Measurements from ENCODE around the gene INPP5J. TPM values are rescaled to one million over a fixed set of nuclear protein-coding genes. Genes with fewer than 3 reads are reported as not detected.

Gene INPP5J
- total and polyA plus RNA-seq, 10 of the 15 experiments (the other 5 are each of a cell fraction or from before 2014, with no cell fraction given) = 0.18 to 2.8 (median 1.5) TPM; not detected in 1

MicroRNA genes within 50 kb of the gene (microRNA counts, 767-probe panel; counts per million panel counts)
- microRNA hsa-miR-3928 = 1,244 counts per million, percentile 41 among the panel's probes with 10 or more counts

Small RNA genes within 50 kb of the gene (microRNA-seq; reads per million reads assigned to microRNA genes)
- 34.1 reads per million, percentile 64 among the genes with 10 or more reads in this experiment for gene MIR3928

Small RNA genes within 50 kb of the gene (small RNA-seq; reads per million reads assigned to genes)
- gene MIR3928 = 6.7 reads per million, percentile 92 among the genes with 10 or more reads in this experiment

Other genes with a start within 250 kb of the INPP5J start
Only the 7 nearest of the 9 such genes appear.
- 8.4 and 8.9 TPM in 2 replicates for gene MORC2, start 154.2 kb upstream of the INPP5J start, total RNA-seq (2014; rRNA removed)
- 8.8 and 10.1 TPM in 2 replicates for gene MORC2, start 154.2 kb upstream of the INPP5J start, total RNA-seq (2014; rRNA removed; fragmentation: Illumina TruSeq; extraction: Trizol)
- 15.5 and 16.3 TPM in 2 replicates for gene MORC2, start 154.2 kb upstream of the INPP5J start, total RNA-seq (2021)
- gene MORC2, start 154.2 kb upstream of the INPP5J start, polyA plus RNA-seq (2011; rRNA removed) = 5.6 and 9.3 TPM in 2 replicates
- 12.1 and 13.4 TPM in 2 replicates for gene MORC2, start 154.2 kb upstream of the INPP5J start, polyA plus RNA-seq (2014; fragmentation: Illumina TruSeq; extraction: Trizol)
- 1 to 10 TPM; 1.7 to 2.4 TPM for gene MORC2, start 154.2 kb upstream of the INPP5J start, polyA plus RNA-seq (2014; fragmentation: Nextera tagmentation; extraction: Ambion mirVana)
- gene MORC2, start 154.2 kb upstream of the INPP5J start, polyA plus RNA-seq (2014; rRNA removed) = 9.3 and 11.2 TPM in 2 replicates
- gene MORC2, start 154.2 kb upstream of the INPP5J start, polyA plus RNA-seq (2016; fragmentation: Nextera tagmentation; extraction: Ambion mirVana) = 10 to 100 TPM in 1 of 2 experiments, 1 to 10 TPM in 1; 3.1 to 11.4 TPM
- 52.4 and 57.3 TPM in 2 replicates for gene TUG1, start 153.7 kb upstream of the INPP5J start, total RNA-seq (2014; rRNA removed)
- 58.6 and 62.4 TPM in 2 replicates for gene TUG1, start 153.7 kb upstream of the INPP5J start, total RNA-seq (2014; rRNA removed; fragmentation: Illumina TruSeq; extraction: Trizol)
- gene TUG1, start 153.7 kb upstream of the INPP5J start, total RNA-seq (2021) = 55.8 and 57.4 TPM in 2 replicates
- gene TUG1, start 153.7 kb upstream of the INPP5J start, polyA plus RNA-seq (2011; rRNA removed) = 116 and 137 TPM in 2 replicates
- gene TUG1, start 153.7 kb upstream of the INPP5J start, polyA plus RNA-seq (2014; fragmentation: Illumina TruSeq; extraction: Trizol) = 111 and 156 TPM in 2 replicates
- gene TUG1, start 153.7 kb upstream of the INPP5J start, polyA plus RNA-seq (2014; fragmentation: Nextera tagmentation; extraction: Ambion mirVana) = 10 to 100 TPM; 21.6 to 23.4 TPM
- gene TUG1, start 153.7 kb upstream of the INPP5J start, polyA plus RNA-seq (2014; rRNA removed) = 56.4 and 65.6 TPM in 2 replicates
- gene TUG1, start 153.7 kb upstream of the INPP5J start, polyA plus RNA-seq (2016; fragmentation: Nextera tagmentation; extraction: Ambion mirVana) = 10 to 100 TPM; 19.3 to 21.7 TPM
- 7.7 and 10.2 TPM in 2 replicates for gene SMTN, start 41.6 kb upstream of the INPP5J start, total RNA-seq (2014; rRNA removed)
- 2.1 and 3.7 TPM in 2 replicates for gene SMTN, start 41.6 kb upstream of the INPP5J start, total RNA-seq (2014; rRNA removed; fragmentation: Illumina TruSeq; extraction: Trizol)
- gene SMTN, start 41.6 kb upstream of the INPP5J start, total RNA-seq (2021) = 19.8 and 21.9 TPM in 2 replicates
- 3.2 and 4.7 TPM in 2 replicates for gene SMTN, start 41.6 kb upstream of the INPP5J start, polyA plus RNA-seq (2011; rRNA removed)
- 1.7 and 3.0 TPM in 2 replicates for gene SMTN, start 41.6 kb upstream of the INPP5J start, polyA plus RNA-seq (2014; fragmentation: Illumina TruSeq; extraction: Trizol)
- gene SMTN, start 41.6 kb upstream of the INPP5J start, polyA plus RNA-seq (2014; fragmentation: Nextera tagmentation; extraction: Ambion mirVana) = 1 to 10 TPM in 1 of 2 experiments, under 1 TPM in 1; 0.92 to 2.6 TPM
- gene SMTN, start 41.6 kb upstream of the INPP5J start, polyA plus RNA-seq (2014; rRNA removed) = 4.9 and 8.2 TPM in 2 replicates
- 10 to 100 TPM; 16.4 to 20.9 TPM for gene SMTN, start 41.6 kb upstream of the INPP5J start, polyA plus RNA-seq (2016; fragmentation: Nextera tagmentation; extraction: Ambion mirVana)
- gene SELENOM, start 15.4 kb upstream of the INPP5J start, total RNA-seq (2014; rRNA removed) = 2.3 and 3.3 TPM in 2 replicates
- 1.3 and 1.7 TPM in 2 replicates for gene SELENOM, start 15.4 kb upstream of the INPP5J start, total RNA-seq (2014; rRNA removed; fragmentation: Illumina TruSeq; extraction: Trizol)
- gene SELENOM, start 15.4 kb upstream of the INPP5J start, total RNA-seq (2021) = 2.2 and 2.8 TPM in 2 replicates
- 0.78 and 1.2 TPM in 2 replicates for gene SELENOM, start 15.4 kb upstream of the INPP5J start, polyA plus RNA-seq (2011; rRNA removed)
- gene SELENOM, start 15.4 kb upstream of the INPP5J start, polyA plus RNA-seq (2014; fragmentation: Illumina TruSeq; extraction: Trizol) = 0.24 and 0.93 TPM in 2 replicates
- gene SELENOM, start 15.4 kb upstream of the INPP5J start, polyA plus RNA-seq (2014; fragmentation: Nextera tagmentation; extraction: Ambion mirVana) = 1 to 10 TPM in 1 of 2 experiments, under 1 TPM in 1; 0.80 to 1.3 TPM
- 5.6 and 8.3 TPM in 2 replicates for gene SELENOM, start 15.4 kb upstream of the INPP5J start, polyA plus RNA-seq (2014; rRNA removed)
- gene SELENOM, start 15.4 kb upstream of the INPP5J start, polyA plus RNA-seq (2016; fragmentation: Nextera tagmentation; extraction: Ambion mirVana) = 1 to 10 TPM; 3.8 to 5.2 TPM
- gene PLA2G3, start 17.5 kb downstream of the INPP5J start, total RNA-seq (2014; rRNA removed) = not detected in 2 replicates
- not detected in 2 replicates for gene PLA2G3, start 17.5 kb downstream of the INPP5J start, total RNA-seq (2014; rRNA removed; fragmentation: Illumina TruSeq; extraction: Trizol)
- gene PLA2G3, start 17.5 kb downstream of the INPP5J start, total RNA-seq (2021) = not detected in 2 replicates
- 0.04 TPM in 1 of 2 replicates, not detected in the other for gene PLA2G3, start 17.5 kb downstream of the INPP5J start, polyA plus RNA-seq (2011; rRNA removed)
- not detected in 2 replicates for gene PLA2G3, start 17.5 kb downstream of the INPP5J start, polyA plus RNA-seq (2014; fragmentation: Illumina TruSeq; extraction: Trizol)
- not detected for gene PLA2G3, start 17.5 kb downstream of the INPP5J start, polyA plus RNA-seq (2014; fragmentation: Nextera tagmentation; extraction: Ambion mirVana)
- gene PLA2G3, start 17.5 kb downstream of the INPP5J start, polyA plus RNA-seq (2014; rRNA removed) = not detected in 2 replicates
- gene PLA2G3, start 17.5 kb downstream of the INPP5J start, polyA plus RNA-seq (2016; fragmentation: Nextera tagmentation; extraction: Ambion mirVana) = not detected
- gene RNF185, start 37.2 kb downstream of the INPP5J start, total RNA-seq (2014; rRNA removed) = 15.6 and 18.7 TPM in 2 replicates
- 18.6 and 19.1 TPM in 2 replicates for gene RNF185, start 37.2 kb downstream of the INPP5J start, total RNA-seq (2014; rRNA removed; fragmentation: Illumina TruSeq; extraction: Trizol)
- gene RNF185, start 37.2 kb downstream of the INPP5J start, total RNA-seq (2021) = 22.1 and 22.9 TPM in 2 replicates
- 32.6 and 34.7 TPM in 2 replicates for gene RNF185, start 37.2 kb downstream of the INPP5J start, polyA plus RNA-seq (2011; rRNA removed)
- gene RNF185, start 37.2 kb downstream of the INPP5J start, polyA plus RNA-seq (2014; fragmentation: Illumina TruSeq; extraction: Trizol) = 29.0 and 31.2 TPM in 2 replicates
- 10 to 100 TPM in 1 of 2 experiments, 1 to 10 TPM in 1; 7.7 to 10.8 TPM for gene RNF185, start 37.2 kb downstream of the INPP5J start, polyA plus RNA-seq (2014; fragmentation: Nextera tagmentation; extraction: Ambion mirVana)
- gene RNF185, start 37.2 kb downstream of the INPP5J start, polyA plus RNA-seq (2014; rRNA removed) = 20.2 and 23.1 TPM in 2 replicates
- 10 to 100 TPM; 26.8 to 28.9 TPM for gene RNF185, start 37.2 kb downstream of the INPP5J start, polyA plus RNA-seq (2016; fragmentation: Nextera tagmentation; extraction: Ambion mirVana)
- 32.3 and 34.9 TPM in 2 replicates for gene LIMK2, start 89.3 kb downstream of the INPP5J start, total RNA-seq (2014; rRNA removed)
- gene LIMK2, start 89.3 kb downstream of the INPP5J start, total RNA-seq (2014; rRNA removed; fragmentation: Illumina TruSeq; extraction: Trizol) = 21.1 and 23.7 TPM in 2 replicates
- gene LIMK2, start 89.3 kb downstream of the INPP5J start, total RNA-seq (2021) = 33.5 and 40.4 TPM in 2 replicates
- gene LIMK2, start 89.3 kb downstream of the INPP5J start, polyA plus RNA-seq (2011; rRNA removed) = 8.1 and 12.1 TPM in 2 replicates
- 20.6 and 29.8 TPM in 2 replicates for gene LIMK2, start 89.3 kb downstream of the INPP5J start, polyA plus RNA-seq (2014; fragmentation: Illumina TruSeq; extraction: Trizol)
- gene LIMK2, start 89.3 kb downstream of the INPP5J start, polyA plus RNA-seq (2014; fragmentation: Nextera tagmentation; extraction: Ambion mirVana) = 1 to 10 TPM; 2.9 to 5.0 TPM
- gene LIMK2, start 89.3 kb downstream of the INPP5J start, polyA plus RNA-seq (2014; rRNA removed) = 23.3 and 24.2 TPM in 2 replicates
- gene LIMK2, start 89.3 kb downstream of the INPP5J start, polyA plus RNA-seq (2016; fragmentation: Nextera tagmentation; extraction: Ambion mirVana) = 10 to 100 TPM; 31.2 to 32.2 TPM

Measured in GM12878 (cell line).